Right lobe of liver (tissue), 4 donors: Measurements from ENCODE around the gene AAK1.

Experiments
- CTCF ChIP-seq, 4 donors: fragments of 200-600 bp in 3 of 4; fragments of 450-650 bp in 1 of 4; IDR thresholded peaks; one replicate each; pipeline versions ENCODE4 v1.5.1 to v1.8.0; 2016 to 2022; ENCODE audit warnings: antibody characterized with exemption in 4 of 4, mild to moderate bottlenecking in 2 of 4
- POLR2A ChIP-seq: fragments of 450-650 bp; IDR thresholded peaks from one replicate; pipeline ENCODE4 v1.6.1; 2017; ENCODE audit warnings: antibody characterized with exemption, mild to moderate bottlenecking
- donor health status: DM: no; HTN: no; CAD: no.
- donor health status: DM: no; HTN: no; CAD: no.
- donor health status: DM: no; HTN: yes; CAD: no.

- no peak for TF ChIP-seq POLR2A
- TF ChIP-seq CTCF (IDR thresholded peaks at IDR 0.05) = no peak
These were observed 94.1 kb downstream of the AAK1 start for GRCh38 chr2:69549421-69549820.
